Cardiac muscle cell (in vitro differentiated cells and primary cell): ENCODE data around the gene TRIM5. TPM values are rescaled to one million over a fixed set of nuclear protein-coding genes. Genes with fewer than 3 reads are reported as not detected.
"Not testable (repeated sequence)": the region's sequence is repeated elsewhere in the genome, so short reads cannot be mapped to it uniquely, and the experiment has no call there.

Experiments
- DNase-seq, 2 donors: peaks; one replicate each; pipeline versions ENCODE4 v3.0.0 to v3.0.0-alpha.2; 2010 to 2017; ENCODE audit warnings: low read depth in 1 of 2, low spot score in 1 of 2
- H3K27ac ChIP-seq: fragments of 200-600 bp; sonication (generic); 2 replicates; pipeline ENCODE4 v1.5.1; 2016
- H3K27me3 ChIP-seq: fragments of 200-600 bp; sonication (generic); 2 replicates; pipeline ENCODE4 v1.6.0; 2016; ENCODE audit warnings: control low read depth
- H3K36me3 ChIP-seq: fragments of 200-600 bp; sonication (generic); 2 replicates; pipeline ENCODE4 v1.5.1; 2016; ENCODE audit warnings: control low read depth
- H3K4me1 ChIP-seq: fragments of 200-600 bp; sonication (generic); 2 replicates; pipeline ENCODE4 v1.8.1; 2017; ENCODE audit warnings: low read depth, mild to moderate bottlenecking, mixed run types
- H3K4me3 ChIP-seq: fragments of 200-600 bp; sonication (generic); 2 replicates; pipeline ENCODE4 v1.5.1; 2016; ENCODE audit warnings: mild to moderate bottlenecking
- H3K9me3 ChIP-seq: fragments of 200-600 bp; sonication (generic); 2 replicates; pipeline ENCODE4 v1.5.1; 2017; ENCODE audit warnings: low read depth, mild to moderate bottlenecking, control low read depth
- CTCF ChIP-seq: IDR thresholded peaks from 2 replicates; pipeline ENCODE4 v1.5.1; 2012; ENCODE audit warnings: low read depth, mild to moderate bottlenecking, low read length
- polyA plus RNA-seq: library from polyadenylated mRNA; unstranded; fragments of >200 nt; fragmentation: Nextera tagmentation; extraction: Ambion mirVana; gene quantifications from 2 replicates; pipeline ENCODE4 v1.2.1, GENCODE V29; 2016
- total RNA-seq: library from RNA; depleted of rRNA; stranded (reverse); fragments of >200 nt; gene quantifications from 2 replicates; pipeline ENCODE4 v1.2.3, GENCODE V29; 2016

Gene TRIM5
- total and polyA plus RNA-seq, 2 experiments from 2014 or later, result 13.4 to 19.9 TPM

- peaks cover 10% of the 10 kb centered on the region for H3K36me3 ChIP-seq
- TF ChIP-seq CTCF, result no peak
- peak in 1 of 2 donors; percentile 14 for DNase-seq
These were observed 19.0 kb downstream of the TRIM5 start for GRCh38 chr11:5665746-5666401.

DNA sequence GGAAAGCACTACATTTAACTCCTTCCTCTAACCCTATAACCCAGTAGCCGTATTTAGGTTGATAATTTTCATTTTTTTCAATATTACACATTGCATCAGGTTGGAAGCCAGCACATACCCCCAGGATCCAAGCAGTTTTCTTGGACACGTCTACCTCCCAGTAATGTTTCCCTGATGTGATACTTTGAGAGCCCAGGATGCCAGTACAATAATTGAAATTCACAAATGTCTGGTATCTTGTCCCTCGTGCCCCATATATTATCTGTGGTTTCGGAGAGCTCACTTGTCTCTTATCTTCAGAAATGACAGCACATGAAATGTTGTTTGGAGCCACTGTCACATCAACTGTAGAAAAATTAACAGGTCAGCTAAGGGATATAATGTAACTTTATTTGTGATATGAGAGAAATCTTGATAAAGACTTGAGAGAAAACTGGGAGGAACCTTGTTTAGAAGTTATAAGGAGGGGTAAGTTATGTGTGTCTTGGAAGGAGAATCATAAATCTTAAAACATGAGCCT, 19.8 kb downstream of the TRIM5 start:
- no peak overlapping the region for H3K4me3 ChIP-seq
- H3K27me3 ChIP-seq, result no peaks in the 10 kb centered on the region
- no peaks in the 10 kb centered on the region for H3K9me3 ChIP-seq
- peaks cover 10% of the 10 kb centered on the region for H3K36me3 ChIP-seq
- H3K4me1 ChIP-seq, result peaks cover 19% of the 10 kb centered on the region
- DNase-seq, result no peak
- no peak overlapping the region for H3K27ac ChIP-seq
- TF ChIP-seq CTCF, result no peak

More at GRCh38 chr11:5665746-5666401, 19.0 kb downstream of the TRIM5 start:
- no peak overlapping the region for H3K4me3 ChIP-seq
- H3K4me1 ChIP-seq, result peaks cover 19% of the 10 kb centered on the region
- H3K9me3 ChIP-seq, result no peaks in the 10 kb centered on the region
- no peaks in the 10 kb centered on the region for H3K27me3 ChIP-seq
- H3K27ac ChIP-seq, result peak overlapping the region; percentile 74

DNA sequence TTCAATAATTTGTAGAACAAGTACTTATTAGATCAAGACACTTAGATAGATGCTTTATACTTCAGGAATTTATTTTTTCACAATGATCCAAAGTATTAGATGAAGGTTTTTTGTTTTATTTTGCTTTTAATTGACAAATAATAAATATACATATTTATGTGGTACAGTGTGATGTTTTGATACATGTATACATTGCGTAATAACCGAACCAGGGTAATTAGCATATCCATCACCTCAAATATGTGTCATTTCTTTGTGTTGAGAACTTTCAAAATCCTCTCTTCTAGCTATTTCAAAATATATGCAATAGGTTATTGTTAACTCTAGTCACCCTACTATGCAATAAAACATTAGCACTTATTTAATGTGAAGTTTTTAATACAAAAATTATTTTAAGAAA, 21.4 kb downstream of the TRIM5 start:
- TF ChIP-seq CTCF, result no peak
- H3K4me1 ChIP-seq, result peaks cover 19% of the 10 kb centered on the region
- no peak for DNase-seq
- no peak overlapping the region for H3K4me3 ChIP-seq
- peaks cover 7% of the 10 kb centered on the region for H3K36me3 ChIP-seq
- H3K27ac ChIP-seq, result no peak overlapping the region
- no peaks in the 10 kb centered on the region for H3K9me3 ChIP-seq
- H3K27me3 ChIP-seq, result no peaks in the 10 kb centered on the region

DNA sequence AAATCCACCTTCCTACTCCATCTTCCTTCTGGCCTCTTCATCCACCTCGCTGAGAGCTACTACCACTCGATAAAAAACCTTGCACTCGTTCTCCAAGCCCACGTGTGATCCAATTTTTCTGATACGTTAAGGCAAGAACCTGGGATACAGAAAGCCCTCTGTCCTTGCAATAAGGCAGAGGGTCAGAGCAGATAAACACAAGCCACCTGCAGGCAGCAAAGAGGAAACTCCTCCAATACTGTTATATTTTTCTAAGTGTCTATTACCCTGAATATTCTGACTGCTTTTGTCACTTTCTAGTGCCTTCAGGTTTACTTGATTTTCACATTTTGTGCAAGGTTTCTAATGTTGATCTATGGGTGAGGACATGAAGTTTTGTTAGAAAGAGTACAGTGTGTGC, 26.6 kb downstream of the TRIM5 start:
- DNase-seq, result no peak
- TF ChIP-seq CTCF, result no peak

DNA sequence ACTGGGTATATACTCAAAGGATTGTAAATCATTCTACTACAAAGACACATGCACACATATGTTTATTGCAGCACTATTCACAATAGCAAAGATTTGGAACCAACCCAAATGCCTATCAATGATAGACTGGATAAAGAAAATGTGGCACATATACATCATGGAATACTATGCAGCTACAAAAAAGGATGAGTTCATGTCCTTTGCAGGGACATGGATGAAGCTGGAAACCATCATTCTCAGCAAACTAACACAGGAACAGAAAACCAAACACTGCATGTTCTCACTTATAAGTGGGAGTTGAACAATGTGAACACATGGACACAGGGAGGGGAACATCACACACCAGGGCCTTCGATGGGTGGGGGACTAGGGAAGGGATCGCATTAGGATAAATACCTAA, 27.9 kb downstream of the TRIM5 start:
- not testable (repeated sequence) for H3K36me3 ChIP-seq, H3K27ac ChIP-seq, DNase-seq, H3K27me3 ChIP-seq, H3K4me3 ChIP-seq, H3K4me1 ChIP-seq, H3K9me3 ChIP-seq

More for the DNA sequence above, 26.6 kb downstream of the TRIM5 start:
- no peaks in the 10 kb centered on the region for H3K4me1 ChIP-seq
- no peak overlapping the region for H3K27ac ChIP-seq
- no peak overlapping the region for H3K4me3 ChIP-seq
- no peaks in the 10 kb centered on the region for H3K27me3 ChIP-seq
- H3K9me3 ChIP-seq, result no peaks in the 10 kb centered on the region
- H3K36me3 ChIP-seq, result peaks cover 1% of the 10 kb centered on the region

GRCh38 chr11:5655474-5655873, 29.4 kb downstream of the TRIM5 start:
- Histone ChIP-seq H3K4me3 (no peak overlapping the region), H3K9me3 (no peaks in the 10 kb centered on the region), H3K27ac (no peak overlapping the region), H3K36me3 (no peaks in the 10 kb centered on the region), H3K27me3 (no peaks in the 10 kb centered on the region), H3K4me1 (no peaks in the 10 kb centered on the region)
- no peak for DNase-seq
- no peak for TF ChIP-seq CTCF
